ENCODE measurements around the gene NCKAP5. TPM values are rescaled to one million over a fixed set of nuclear protein-coding genes. Genes with fewer than 3 reads are reported as not detected.

NCKAP5 gene
- polyA plus RNA-seq, 3 donors, result not detected

DNA sequence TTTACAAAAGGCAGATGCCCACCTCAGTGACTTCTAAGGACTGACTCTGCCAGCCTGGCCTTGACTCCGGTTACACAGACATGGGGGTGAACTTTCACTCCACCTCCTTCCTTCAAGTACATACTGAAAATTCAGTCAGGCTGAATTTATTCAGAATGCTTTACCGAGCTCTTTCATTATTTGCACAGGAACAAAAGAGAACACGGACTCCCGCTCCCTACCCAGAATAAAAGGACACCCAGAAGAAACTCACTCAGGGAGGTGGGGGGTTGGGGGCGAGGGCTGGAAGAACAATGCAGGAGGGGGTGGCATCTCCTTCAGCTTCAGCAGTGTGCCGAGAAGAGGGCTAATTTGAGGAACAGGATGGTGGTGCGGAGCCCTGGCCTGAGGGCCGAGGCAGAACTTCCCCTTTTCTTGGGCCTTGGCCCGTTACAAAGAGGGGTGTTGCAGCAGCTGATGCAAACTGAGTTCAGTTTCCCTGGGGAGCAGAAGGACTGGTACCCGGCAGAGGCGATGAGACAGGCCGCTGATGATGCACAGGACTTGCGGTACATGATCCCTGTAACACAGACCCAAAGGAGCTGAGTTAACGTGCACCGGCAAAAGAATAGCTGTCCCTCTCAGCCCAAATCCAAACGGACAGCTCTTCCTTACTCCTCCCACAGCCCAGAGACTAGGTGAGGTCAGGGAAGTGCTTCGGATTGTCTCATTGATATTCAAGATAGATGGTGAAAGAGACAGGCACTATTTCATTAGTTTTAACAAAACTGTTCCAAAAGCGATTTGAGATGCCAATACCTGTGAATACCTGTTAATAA, 922.3 kb downstream of the NCKAP5 start:
- Histone ChIP-seq H3K9ac (ENCODE audit: insufficient read depth, low read length, poor library complexity, severe bottlenecking) (no peak overlapping the region), H3K36me3 (replicated peaks in 1 of 2; ENCODE audit: control insufficient read depth in 1 of 2, insufficient read depth in 2 of 2, low read length in 2 of 2) (no peaks in the 10 kb centered on the region), H3K79me2 (ENCODE audit: insufficient read depth, low read length) (no peaks in the 10 kb centered on the region), H3K4me1 (ENCODE audit: control insufficient read depth in 1 of 2, insufficient read depth in 2 of 2, low read length in 2 of 2) (peaks cover 4 to 10% of the 10 kb centered on the region in 2 donors), H4K20me1 (ENCODE audit: insufficient read depth, low read length) (no peaks in the 10 kb centered on the region), H3K9me3 (replicated peaks in 1 of 2; ENCODE audit: control insufficient read depth in 1 of 2, insufficient read depth in 1 of 2, low read length in 2 of 2) (no peaks in the 10 kb centered on the region), H3K4me3 (replicated peaks in 1 of 3; ENCODE audit: low read depth in 2 of 3, low read length in 3 of 3) (no peak overlapping the region), H3K27me3 (ENCODE audit: control insufficient read depth in 2 of 2, insufficient read depth in 2 of 2, low read length in 2 of 2) (no peaks in the 10 kb centered on the region), H2AFZ (ENCODE audit: insufficient read depth, low read depth, low read length, poor library complexity, severe bottlenecking) (peak overlapping the region; percentile 42), H3K4me2 (replicated peaks; ENCODE audit: extremely low read depth, low read length, poor library complexity, severe bottlenecking) (peak overlapping the region; percentile 7), H3K27ac (ENCODE audit: low read depth in 1 of 2, low read length in 2 of 2) (no peak overlapping the region)
- WGBS (ENCODE audit: insufficient coverage), result 16% methylated on average over 9 of the region's 18 CpGs
- Mint-ChIP-seq H3K4me1 (peaks cover 8% of the 10 kb centered on the region), H3K9me3 (peaks cover 0 to 6% (median 0%) of the 10 kb centered on the region in 7 donors), H3K4me3 (peak overlapping the region in 1 of 2 donors; percentile 27), H3K27me3 (ENCODE audit: low read depth in 3 of 3) (peaks cover 2 to 9% (median 2%) of the 10 kb centered on the region in 3 donors), H3K36me3 (no peaks in the 10 kb centered on the region), H3K27ac (peak overlapping the region in 1 of 7 donors; percentile 20)
- intact Hi-C loops (cut with micrococcal nuclease), result no loop called here
- TF ChIP-seq, protein P1, sequence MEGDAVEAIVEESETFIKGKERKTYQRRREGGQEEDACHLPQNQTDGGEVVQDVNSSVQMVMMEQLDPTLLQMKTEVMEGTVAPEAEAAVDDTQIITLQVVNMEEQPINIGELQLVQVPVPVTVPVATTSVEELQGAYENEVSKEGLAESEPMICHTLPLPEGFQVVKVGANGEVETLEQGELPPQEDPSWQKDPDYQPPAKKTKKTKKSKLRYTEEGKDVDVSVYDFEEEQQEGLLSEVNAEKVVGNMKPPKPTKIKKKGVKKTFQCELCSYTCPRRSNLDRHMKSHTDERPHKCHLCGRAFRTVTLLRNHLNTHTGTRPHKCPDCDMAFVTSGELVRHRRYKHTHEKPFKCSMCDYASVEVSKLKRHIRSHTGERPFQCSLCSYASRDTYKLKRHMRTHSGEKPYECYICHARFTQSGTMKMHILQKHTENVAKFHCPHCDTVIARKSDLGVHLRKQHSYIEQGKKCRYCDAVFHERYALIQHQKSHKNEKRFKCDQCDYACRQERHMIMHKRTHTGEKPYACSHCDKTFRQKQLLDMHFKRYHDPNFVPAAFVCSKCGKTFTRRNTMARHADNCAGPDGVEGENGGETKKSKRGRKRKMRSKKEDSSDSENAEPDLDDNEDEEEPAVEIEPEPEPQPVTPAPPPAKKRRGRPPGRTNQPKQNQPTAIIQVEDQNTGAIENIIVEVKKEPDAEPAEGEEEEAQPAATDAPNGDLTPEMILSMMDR (IDR thresholded peaks at IDR 0.05), result no peak
- peak; percentile 47 to 55 (median 50) for DNase-seq

- Histone ChIP-seq H3K9ac (ENCODE audit: insufficient read depth, low read length, poor library complexity, severe bottlenecking) (no peak overlapping the region), H3K79me2 (ENCODE audit: insufficient read depth, low read length) (no peaks in the 10 kb centered on the region), H3K27me3 (ENCODE audit: control insufficient read depth in 2 of 2, insufficient read depth in 2 of 2, low read length in 2 of 2) (no peaks in the 10 kb centered on the region), H3K4me1 (ENCODE audit: control insufficient read depth in 1 of 2, insufficient read depth in 2 of 2, low read length in 2 of 2) (peaks cover 4 to 10% of the 10 kb centered on the region in 2 donors), H3K36me3 (replicated peaks in 1 of 2; ENCODE audit: control insufficient read depth in 1 of 2, insufficient read depth in 2 of 2, low read length in 2 of 2) (no peaks in the 10 kb centered on the region), H3K9me3 (replicated peaks in 1 of 2; ENCODE audit: control insufficient read depth in 1 of 2, insufficient read depth in 1 of 2, low read length in 2 of 2) (no peaks in the 10 kb centered on the region), H3K27ac (ENCODE audit: low read depth in 1 of 2, low read length in 2 of 2) (no peak overlapping the region), H3K4me2 (replicated peaks; ENCODE audit: extremely low read depth, low read length, poor library complexity, severe bottlenecking) (no peak overlapping the region), H2AFZ (ENCODE audit: insufficient read depth, low read depth, low read length, poor library complexity, severe bottlenecking) (no peak overlapping the region), H3K4me3 (replicated peaks in 1 of 3; ENCODE audit: low read depth in 2 of 3, low read length in 3 of 3) (no peak overlapping the region), H4K20me1 (ENCODE audit: insufficient read depth, low read length) (no peaks in the 10 kb centered on the region)
- no peak for DNase-seq
- peaks cover 2 to 9% (median 2%) of the 10 kb centered on the region in 3 donors for H3K27me3 Mint-ChIP-seq (ENCODE audit: low read depth in 3 of 3)
- peaks cover 0 to 6% (median 0%) of the 10 kb centered on the region in 7 donors for H3K9me3 Mint-ChIP-seq
- peak overlapping the region in 1 of 7 donors; percentile 43 for H3K27ac Mint-ChIP-seq
- no peaks in the 10 kb centered on the region for H3K36me3 Mint-ChIP-seq
- TF ChIP-seq, protein P1 (IDR thresholded peaks at IDR 0.05), result no peak
- 90% methylated on average over 35 of the region's 35 CpGs for WGBS (ENCODE audit: insufficient coverage)
- peaks cover 8% of the 10 kb centered on the region for H3K4me1 Mint-ChIP-seq
- peak overlapping the region; percentile 52 to 58 for H3K4me3 Mint-ChIP-seq
- intact Hi-C loops (cut with micrococcal nuclease), result no loop called here
These were observed 923.1 kb downstream of the NCKAP5 start for GRCh38 chr2:132645176-132645575.
